GM23248 (cell line): ENCODE results near the gene PTPRD.

Experiments
- EZH2 ChIP-seq: fragments of 200-600 bp; sonication (generic); IDR thresholded peaks from 2 replicates; pipeline ENCODE4 v1.6.1; 2018; ENCODE audit warnings: antibody characterized with exemption, mild to moderate bottlenecking; ENCODE audit not compliant: insufficient read depth, poor library complexity, severe bottlenecking
- EZH2phosphoT487 ChIP-seq: fragments of 200-600 bp; sonication (generic); IDR thresholded peaks from 2 replicates; pipeline ENCODE4 v1.6.1; 2018; ENCODE audit warnings: antibody characterized with exemption, moderate library complexity, mild to moderate bottlenecking, low read depth; ENCODE audit not compliant: insufficient read depth

DNA sequence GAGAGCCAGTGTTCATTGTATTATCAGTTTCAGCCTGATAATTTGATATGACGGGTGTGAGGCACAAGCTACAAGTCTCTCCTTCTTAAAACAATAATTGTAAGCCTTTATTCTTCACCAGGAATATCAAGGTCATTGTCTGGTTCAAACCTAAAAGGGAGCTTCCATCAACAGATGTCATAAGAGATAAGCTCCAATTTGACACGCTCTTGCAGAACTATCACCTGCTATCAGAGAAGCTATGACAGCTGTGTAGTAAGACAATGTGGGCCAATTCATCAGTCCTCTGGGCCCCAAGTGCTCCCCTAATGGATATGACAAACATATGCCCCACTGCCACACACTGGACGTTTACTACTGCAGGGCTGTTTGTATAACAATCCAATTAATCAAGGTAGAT lies 1803.1 kb downstream of the PTPRD start:
- no peak for TF ChIP-seq EZH2
- no peak for TF ChIP-seq EZH2phosphoT487
